H1 (cell line): ENCODE measurements around the gene PSG7. TPM values are rescaled to one million over a fixed set of nuclear protein-coding genes. Genes with fewer than 3 reads are reported as not detected.
"Not testable (repeated sequence)": the region's sequence is repeated elsewhere in the genome, so short reads cannot be mapped to it uniquely, and the experiment has no call there.

Experiments
- CTCF ChIA-PET: fragments of 300-600 bp; sonication (Branson Sonifier 250); formaldehyde crosslinking; loops from one replicate; lab custom pipeline; 2021; ENCODE audit not compliant: partially characterized antibody; lab: Charles Lee
- POLR2A ChIA-PET: fragments of 300-600 bp; sonication (Branson Sonifier 250); formaldehyde crosslinking; loops from one replicate; lab custom pipeline; 2021; ENCODE audit warnings: inconsistent platforms; ENCODE audit not compliant: partially characterized antibody; lab: Charles Lee
- DNase-seq, 2 experiments: peaks; one replicate each; pipeline versions ENCODE4 v3.0.0 to v3.0.0-alpha.2; 2010 to 2022; ENCODE audit warnings: low spot score in 2 of 2, low read depth in 1 of 2, mixed read lengths in 1 of 2
- FAIRE-seq: peaks from 2 replicates; lab custom pipeline; 2011; peaks lifted over from hg19 to GRCh38; lab: Jason Lieb, UNC
- H2AFZ ChIP-seq: 2 replicates; pipeline ENCODE4 v1.8.1; 2012; ENCODE audit warnings: low read length, inconsistent platforms
- H2AK5ac ChIP-seq: 2 replicates; pipeline ENCODE4 v1.6.1; 2013; ENCODE audit warnings: low read depth, low read length
- H2BK120ac ChIP-seq: replicated peaks from 2 replicates; pipeline ENCODE3; 2013; ENCODE audit warnings: low read depth, low read length, inconsistent platforms
- H2BK12ac ChIP-seq: 2 replicates; pipeline ENCODE4 v1.6.1; 2013; ENCODE audit warnings: low read depth, low read length
- H2BK15ac ChIP-seq: 2 replicates; pipeline ENCODE4 v1.6.1; 2013; ENCODE audit warnings: low read length
- H2BK20ac ChIP-seq: 2 replicates; pipeline ENCODE4 v1.6.1; 2013; ENCODE audit warnings: low read length
- H2BK5ac ChIP-seq: 2 replicates; pipeline ENCODE4 v1.6.1; 2013; ENCODE audit warnings: low read depth, low read length
- H3K14ac ChIP-seq: 2 replicates; pipeline ENCODE4 v1.6.1; 2013; ENCODE audit warnings: inconsistent platforms; ENCODE audit not compliant: insufficient read length
- H3K18ac ChIP-seq: 2 replicates; pipeline ENCODE4 v1.6.1; 2013; ENCODE audit warnings: low read length; ENCODE audit errors: extremely low read depth
- H3K23ac ChIP-seq: 2 replicates; pipeline ENCODE4 v1.6.1; 2013; ENCODE audit warnings: inconsistent platforms; ENCODE audit not compliant: insufficient read length
- H3K23me2 ChIP-seq: 2 replicates; pipeline ENCODE4 v1.6.1; 2013; ENCODE audit warnings: low read depth, low read length
- H3K27ac ChIP-seq: 2 replicates; pipeline ENCODE4 v1.6.1; 2011; ENCODE audit warnings: low read depth, low read length, inconsistent platforms
- H3K27me3 ChIP-seq, 4 experiments: replicated peaks in 1 of 4; 1 replicate in 1 of 4; 2 replicates in 3 of 4; pipeline versions ENCODE4 v1.6.1 to v1.8.1; 2011 to 2013; ENCODE audit warnings: low read length in 3 of 4, mild to moderate bottlenecking in 3 of 4, inconsistent platforms in 2 of 4, mixed read lengths in 2 of 4, moderate library complexity in 1 of 4; ENCODE audit not compliant: control insufficient read depth in 3 of 4, insufficient read depth in 3 of 4; ENCODE audit errors: extremely low read depth in 1 of 4
- H3K36me3 ChIP-seq, 4 experiments: 2 replicates each; pipeline versions ENCODE4 v1.6.1 to v1.8.1; 2011 to 2013; ENCODE audit warnings: mild to moderate bottlenecking in 4 of 4, low read length in 3 of 4, moderate library complexity in 2 of 4, control low read depth in 1 of 4, inconsistent platforms in 1 of 4; ENCODE audit not compliant: insufficient read depth in 4 of 4, control insufficient read depth in 2 of 4
- H3K4ac ChIP-seq: replicated peaks from 2 replicates; pipeline ENCODE3; 2013; ENCODE audit warnings: low read length, low read depth, mixed read lengths, inconsistent platforms; ENCODE audit not compliant: insufficient read length
- H3K4me1 ChIP-seq, 4 experiments: replicated peaks in 1 of 4; 1 replicate in 1 of 4; 2 replicates in 3 of 4; pipeline versions ENCODE4 v1.6.1 to v1.8.1; 2011 to 2013; ENCODE audit warnings: low read length in 3 of 4, inconsistent platforms in 2 of 4, mixed read lengths in 1 of 4; ENCODE audit not compliant: insufficient read depth in 4 of 4, control insufficient read depth in 3 of 4
- H3K4me2 ChIP-seq, 2 experiments: 2 replicates each; pipeline versions ENCODE4 v1.6.1 to v1.8.1; 2011 to 2013; ENCODE audit warnings: low read depth in 2 of 2, low read length in 2 of 2, control low read depth in 1 of 2, inconsistent platforms in 1 of 2, mild to moderate bottlenecking in 1 of 2; ENCODE audit not compliant: insufficient read depth in 1 of 2
- H3K4me3 ChIP-seq, 4 experiments: fragments of 200-600, 300-600 bp in 1 of 4; sonication (generic), shearing (Covaris generic), sonication (Bioruptor Twin) in 1 of 4; 2 replicates each; pipeline versions ENCODE4 v1.5.1 to v1.8.1; 2011 to 2016; ENCODE audit warnings: low read length in 4 of 4, low read depth in 3 of 4, control low read depth in 2 of 4, inconsistent platforms in 2 of 4, mild to moderate bottlenecking in 2 of 4, mixed read lengths in 1 of 4, moderate library complexity in 1 of 4; ENCODE audit not compliant: insufficient read depth in 2 of 4; ENCODE audit errors: extremely low read depth in 1 of 4
- H3K56ac ChIP-seq: replicated peaks from 2 replicates; pipeline ENCODE3; 2013; ENCODE audit warnings: low read depth, mild to moderate bottlenecking, mixed read lengths, low read length, inconsistent platforms; ENCODE audit not compliant: insufficient read length
- H3K79me1 ChIP-seq: 2 replicates; pipeline ENCODE4 v1.6.1; 2013; ENCODE audit warnings: low read depth, low read length, control low read depth
- H3K79me2 ChIP-seq, 2 experiments: 2 replicates each; pipeline versions ENCODE4 v1.6.1 to v1.8.1; 2012 to 2013; ENCODE audit warnings: low read length in 2 of 2, mild to moderate bottlenecking in 2 of 2, inconsistent platforms in 1 of 2; ENCODE audit not compliant: insufficient read depth in 2 of 2, control insufficient read depth in 1 of 2
- H3K9ac ChIP-seq, 4 experiments: replicated peaks in 1 of 4; 1 replicate in 1 of 4; 2 replicates in 3 of 4; pipeline versions ENCODE4 v1.6.1 to v1.8.1; 2011 to 2013; ENCODE audit warnings: low read depth in 3 of 4, low read length in 3 of 4, control low read depth in 2 of 4, mild to moderate bottlenecking in 2 of 4, moderate library complexity in 2 of 4, inconsistent platforms in 1 of 4; ENCODE audit errors: extremely low read depth in 1 of 4
- H3K9me3 ChIP-seq, 2 experiments: 2 replicates each; pipeline versions ENCODE4 v1.6.1 to v1.8.1; 2012 to 2013; ENCODE audit warnings: mild to moderate bottlenecking in 2 of 2, moderate library complexity in 2 of 2, control low read depth in 1 of 2, inconsistent platforms in 1 of 2, low read depth in 1 of 2, low read length in 1 of 2, mixed read lengths in 1 of 2; ENCODE audit not compliant: insufficient read depth in 2 of 2
- H4K20me1 ChIP-seq, 2 experiments: replicated peaks in 1 of 2; 2 replicates each; pipeline versions ENCODE3 to v1.8.1; 2011 to 2013; ENCODE audit warnings: inconsistent platforms in 2 of 2, low read length in 2 of 2, mild to moderate bottlenecking in 1 of 2; ENCODE audit not compliant: insufficient read depth in 2 of 2, control insufficient read depth in 1 of 2
- H4K5ac ChIP-seq: 2 replicates; pipeline ENCODE4 v1.6.1; 2013; ENCODE audit warnings: low read length, low read depth, mixed read lengths, inconsistent platforms; ENCODE audit not compliant: insufficient read length
- H4K8ac ChIP-seq: 2 replicates; pipeline ENCODE4 v1.8.0; 2013; ENCODE audit warnings: mild to moderate bottlenecking, moderate library complexity, low read length, inconsistent platforms; ENCODE audit not compliant: insufficient read depth; ENCODE audit errors: extremely low read depth
- H4K91ac ChIP-seq: replicated peaks from 2 replicates; pipeline ENCODE3; 2013; ENCODE audit warnings: low read length, mixed read lengths, inconsistent platforms; ENCODE audit not compliant: insufficient read length
- WGBS, 2 experiments: shearing (Covaris generic) in 1 of 2; methylation state at CpG; one replicate each; pipeline versions ENCODE4 v1.1.6 to v1.1.7; 2013 to 2015; ENCODE audit warnings: low lambda C conversion rate in 2 of 2, mixed read lengths in 2 of 2, inconsistent platforms in 1 of 2, low coverage in 1 of 2, missing lambda C conversion rate in 1 of 2; ENCODE audit not compliant: insufficient replicate concordance in 2 of 2, insufficient coverage in 1 of 2, insufficient read length in 1 of 2; ENCODE audit errors: extremely low coverage in 1 of 2, missing lambda C conversion rate in 1 of 2; 5-methylcytosine and 5-hydroxymethylcytosine counted together
- polyA plus RNA-seq, 7 experiments: library from polyadenylated mRNA; depleted of rRNA in 3 of 7; stranded (reverse) in 5 of 7; unstranded in 2 of 7; fragments of >200 nt in 5 of 7; fragments of 200-250 nt in 2 of 7; gene quantifications; 1 replicate in 5 of 7; 2 replicates in 1 of 7; 4 replicates in 1 of 7; pipeline versions ENCODE4 v1.2.1 to v1.2.3, GENCODE V29; 2011 to 2013; ENCODE audit warnings: missing spikeins in 2 of 7, mixed read lengths in 2 of 7
- total RNA-seq: library from RNA; stranded (reverse); fragmentation: NEBNext Ultra II Directional; extraction: Animal tissue kit (Norgen Biotek cat#: 25700); gene quantifications from 2 replicates; pipeline ENCODE4 v1.2.1, GENCODE V29; 2021

PSG7 gene
- total and polyA plus RNA-seq, 2 of the 8 experiments (the other 6 are each of a cell fraction or from before 2014, with no cell fraction given), result not detected

DNA sequence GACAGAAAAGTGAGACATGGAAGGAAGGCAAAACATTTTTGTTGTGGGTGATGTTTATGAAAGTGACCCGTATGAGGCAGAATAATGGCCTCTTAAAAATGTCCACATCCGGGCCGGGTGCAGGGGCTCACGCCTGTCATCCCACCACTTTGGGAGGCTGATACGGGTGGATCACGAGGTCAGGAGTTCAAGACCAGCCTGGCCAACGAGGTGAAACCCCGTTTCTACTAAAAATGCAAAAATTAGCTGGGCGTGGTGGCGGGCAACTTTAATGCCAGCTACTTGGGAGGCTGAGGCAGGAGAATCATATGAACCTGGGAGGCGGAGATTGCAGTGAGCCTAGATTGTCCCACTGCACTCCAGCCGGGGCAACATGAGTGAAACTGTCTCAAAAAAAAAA, 37.3 kb downstream of the PSG7 start:
- POLR2A ChIA-PET, FAIRE-seq, DNase-seq: not testable (repeated sequence)

DNA sequence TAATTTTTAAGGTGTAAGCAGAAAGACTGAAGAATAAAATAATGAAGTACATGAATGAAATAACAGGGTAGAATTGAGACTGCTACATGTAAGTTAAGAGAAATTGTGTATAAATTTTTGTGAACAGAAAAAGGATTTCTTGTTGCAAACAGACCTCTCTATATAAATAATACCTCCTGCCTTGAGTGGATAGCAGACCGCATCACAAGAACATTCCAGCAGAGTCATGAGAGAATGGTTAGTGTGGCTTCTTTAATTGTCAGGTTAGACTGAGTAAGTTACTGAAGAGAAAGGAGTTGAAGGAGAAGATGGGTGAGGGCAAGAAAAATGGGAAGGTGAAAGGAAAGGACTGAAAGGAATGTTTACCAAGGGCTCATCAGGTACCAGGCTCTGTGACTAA, 37.9 kb downstream of the PSG7 start:
- H4K20me1 ChIP-seq, H3K36me3 ChIP-seq, CTCF ChIA-PET, H3K4me3 ChIP-seq, H3K4me2 ChIP-seq, H3K23me2 ChIP-seq, H3K14ac ChIP-seq, H3K18ac ChIP-seq, H3K79me1 ChIP-seq, H3K23ac ChIP-seq, H4K91ac ChIP-seq, H4K5ac ChIP-seq, H2BK120ac ChIP-seq, H2BK20ac ChIP-seq, H3K4ac ChIP-seq, DNase-seq, H3K79me2 ChIP-seq, H2AFZ ChIP-seq, H2BK12ac ChIP-seq, H2AK5ac ChIP-seq, H3K4me1 ChIP-seq, FAIRE-seq, H4K8ac ChIP-seq, POLR2A ChIA-PET, H3K56ac ChIP-seq, H2BK5ac ChIP-seq, H3K9ac ChIP-seq, H3K27ac ChIP-seq, H3K27me3 ChIP-seq, H2BK15ac ChIP-seq: not testable (repeated sequence)
- WGBS, 2 experiments, result 90% methylated on average over 1 of the region's 1 CpG; no CpG with 5 or more reads in 1 of the 2 experiments
- peaks cover 23 to 36% of the 10 kb centered on the region in 2 experiments for H3K9me3 ChIP-seq

More for the DNA sequence above, 37.3 kb downstream of the PSG7 start:
- H2BK15ac ChIP-seq, H3K79me2 ChIP-seq, H2AFZ ChIP-seq, H3K18ac ChIP-seq, H2BK5ac ChIP-seq, H4K5ac ChIP-seq, H3K9ac ChIP-seq, H3K56ac ChIP-seq, CTCF ChIA-PET, H2BK20ac ChIP-seq, H4K8ac ChIP-seq, H3K4ac ChIP-seq, H2BK120ac ChIP-seq, H4K91ac ChIP-seq, H3K27me3 ChIP-seq, H3K36me3 ChIP-seq, H3K79me1 ChIP-seq, H3K4me1 ChIP-seq, H2BK12ac ChIP-seq, H4K20me1 ChIP-seq, H2AK5ac ChIP-seq, H3K14ac ChIP-seq, H3K4me2 ChIP-seq, H3K23ac ChIP-seq, H3K4me3 ChIP-seq, H3K23me2 ChIP-seq, H3K27ac ChIP-seq: not testable (repeated sequence)
- WGBS, 2 experiments, result 81% methylated on average over 12 of the region's 12 CpGs; no CpG with 5 or more reads in 1 of the 2 experiments
- H3K9me3 ChIP-seq, result peaks cover 23 to 35% of the 10 kb centered on the region in 2 experiments
